HL-60 (cell line): ENCODE measurements around the gene TC2N.

ENCODE experiments used
- GABPA ChIP-seq: IDR thresholded peaks from 2 replicates; pipeline ENCODE4 v1.6.1; 2012; ENCODE audit warnings: low read depth
- POLR2AphosphoS5 ChIP-seq: IDR thresholded peaks from 2 replicates; pipeline ENCODE4 v1.6.1; 2012; ENCODE audit warnings: low read depth
- SPI1 ChIP-seq: IDR thresholded peaks from 2 replicates; pipeline ENCODE4 v1.6.1; 2012; ENCODE audit warnings: low read depth, mild to moderate bottlenecking, borderline replicate concordance
- TF ChIP-seq, protein P1 (sequence below): IDR thresholded peaks from one replicate; pipeline ENCODE4 v1.5.1; 2011; ENCODE audit warnings: low read length, control low read depth, inconsistent platforms; ENCODE audit not compliant: insufficient read depth
- TF ChIP-seq, protein P2 (sequence below): IDR thresholded peaks from 2 replicates; pipeline ENCODE4 v1.6.1; 2012; ENCODE audit warnings: low read depth; ENCODE audit not compliant: insufficient replicate concordance

- TF ChIP-seq, protein P1, sequence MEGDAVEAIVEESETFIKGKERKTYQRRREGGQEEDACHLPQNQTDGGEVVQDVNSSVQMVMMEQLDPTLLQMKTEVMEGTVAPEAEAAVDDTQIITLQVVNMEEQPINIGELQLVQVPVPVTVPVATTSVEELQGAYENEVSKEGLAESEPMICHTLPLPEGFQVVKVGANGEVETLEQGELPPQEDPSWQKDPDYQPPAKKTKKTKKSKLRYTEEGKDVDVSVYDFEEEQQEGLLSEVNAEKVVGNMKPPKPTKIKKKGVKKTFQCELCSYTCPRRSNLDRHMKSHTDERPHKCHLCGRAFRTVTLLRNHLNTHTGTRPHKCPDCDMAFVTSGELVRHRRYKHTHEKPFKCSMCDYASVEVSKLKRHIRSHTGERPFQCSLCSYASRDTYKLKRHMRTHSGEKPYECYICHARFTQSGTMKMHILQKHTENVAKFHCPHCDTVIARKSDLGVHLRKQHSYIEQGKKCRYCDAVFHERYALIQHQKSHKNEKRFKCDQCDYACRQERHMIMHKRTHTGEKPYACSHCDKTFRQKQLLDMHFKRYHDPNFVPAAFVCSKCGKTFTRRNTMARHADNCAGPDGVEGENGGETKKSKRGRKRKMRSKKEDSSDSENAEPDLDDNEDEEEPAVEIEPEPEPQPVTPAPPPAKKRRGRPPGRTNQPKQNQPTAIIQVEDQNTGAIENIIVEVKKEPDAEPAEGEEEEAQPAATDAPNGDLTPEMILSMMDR: no peak
- TF ChIP-seq, protein P2, sequence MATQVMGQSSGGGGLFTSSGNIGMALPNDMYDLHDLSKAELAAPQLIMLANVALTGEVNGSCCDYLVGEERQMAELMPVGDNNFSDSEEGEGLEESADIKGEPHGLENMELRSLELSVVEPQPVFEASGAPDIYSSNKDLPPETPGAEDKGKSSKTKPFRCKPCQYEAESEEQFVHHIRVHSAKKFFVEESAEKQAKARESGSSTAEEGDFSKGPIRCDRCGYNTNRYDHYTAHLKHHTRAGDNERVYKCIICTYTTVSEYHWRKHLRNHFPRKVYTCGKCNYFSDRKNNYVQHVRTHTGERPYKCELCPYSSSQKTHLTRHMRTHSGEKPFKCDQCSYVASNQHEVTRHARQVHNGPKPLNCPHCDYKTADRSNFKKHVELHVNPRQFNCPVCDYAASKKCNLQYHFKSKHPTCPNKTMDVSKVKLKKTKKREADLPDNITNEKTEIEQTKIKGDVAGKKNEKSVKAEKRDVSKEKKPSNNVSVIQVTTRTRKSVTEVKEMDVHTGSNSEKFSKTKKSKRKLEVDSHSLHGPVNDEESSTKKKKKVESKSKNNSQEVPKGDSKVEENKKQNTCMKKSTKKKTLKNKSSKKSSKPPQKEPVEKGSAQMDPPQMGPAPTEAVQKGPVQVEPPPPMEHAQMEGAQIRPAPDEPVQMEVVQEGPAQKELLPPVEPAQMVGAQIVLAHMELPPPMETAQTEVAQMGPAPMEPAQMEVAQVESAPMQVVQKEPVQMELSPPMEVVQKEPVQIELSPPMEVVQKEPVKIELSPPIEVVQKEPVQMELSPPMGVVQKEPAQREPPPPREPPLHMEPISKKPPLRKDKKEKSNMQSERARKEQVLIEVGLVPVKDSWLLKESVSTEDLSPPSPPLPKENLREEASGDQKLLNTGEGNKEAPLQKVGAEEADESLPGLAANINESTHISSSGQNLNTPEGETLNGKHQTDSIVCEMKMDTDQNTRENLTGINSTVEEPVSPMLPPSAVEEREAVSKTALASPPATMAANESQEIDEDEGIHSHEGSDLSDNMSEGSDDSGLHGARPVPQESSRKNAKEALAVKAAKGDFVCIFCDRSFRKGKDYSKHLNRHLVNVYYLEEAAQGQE: no peak
- no peak for TF ChIP-seq GABPA
- TF ChIP-seq POLR2AphosphoS5: no peak
- no peak for TF ChIP-seq SPI1
These were observed 34.3 kb upstream of the TC2N start for GRCh38 chr14:91901449-91902226.
